ENCODE data around the gene MBOAT1.
"Not testable (repeated sequence)": the region's sequence is repeated elsewhere in the genome, so short reads cannot be mapped to it uniquely, and the experiment has no call there.

Gene MBOAT1

DNA sequence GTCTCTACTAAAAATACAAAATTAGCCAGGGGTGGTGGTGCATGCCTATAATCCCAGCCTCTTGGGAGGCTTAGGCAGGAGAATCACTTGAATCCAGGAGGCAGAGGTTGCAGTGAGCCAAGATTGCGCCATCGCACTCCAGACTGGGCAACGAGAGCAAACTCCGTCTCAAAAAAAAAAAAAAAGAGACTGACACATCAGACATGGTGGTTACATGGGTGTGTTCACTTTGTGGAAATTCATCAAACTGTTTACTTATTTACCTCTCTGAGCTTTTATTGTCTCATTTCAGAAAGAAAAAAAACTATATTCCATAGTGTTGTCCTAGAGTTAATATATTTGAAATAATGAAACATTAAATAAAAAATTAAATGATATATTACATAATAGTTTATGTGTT, 64.8 kb downstream of the MBOAT1 start:
- H3K27ac Mint-ChIP-seq, result no peak overlapping the region
- H3K9me3 Mint-ChIP-seq, result no peaks in the 10 kb centered on the region
- H3K27me3 Mint-ChIP-seq, result no peaks in the 10 kb centered on the region
- peaks cover 15% of the 10 kb centered on the region for H3K36me3 Mint-ChIP-seq
- H3K4me1 Mint-ChIP-seq, result no peaks in the 10 kb centered on the region
- H3K4me3 Mint-ChIP-seq, result no peak overlapping the region

DNA sequence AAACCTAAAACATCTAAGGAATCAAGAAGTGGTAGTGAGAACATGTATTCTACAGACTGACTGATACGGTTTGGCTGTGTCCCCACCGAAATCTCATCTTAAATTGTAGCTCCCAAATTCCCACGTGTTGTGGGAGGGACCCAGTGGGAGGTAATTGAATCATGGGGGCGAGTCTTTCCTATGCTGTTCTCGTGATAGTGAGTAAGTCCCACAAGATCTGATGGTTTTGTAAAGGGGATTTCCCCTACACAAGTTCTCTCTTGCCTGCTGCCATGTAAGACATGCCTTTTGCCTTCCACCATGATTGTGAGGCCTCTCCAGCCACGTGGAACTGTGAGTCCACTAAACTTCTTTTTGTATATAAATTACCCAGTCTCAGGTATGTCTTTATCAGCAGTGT, 65.4 kb downstream of the MBOAT1 start:
- H3K27me3 Mint-ChIP-seq, H3K4me1 Mint-ChIP-seq, H3K4me3 Mint-ChIP-seq, H3K9me3 Mint-ChIP-seq, H3K27ac Mint-ChIP-seq: not testable (repeated sequence)
- peaks cover 15% of the 10 kb centered on the region for H3K36me3 Mint-ChIP-seq

DNA sequence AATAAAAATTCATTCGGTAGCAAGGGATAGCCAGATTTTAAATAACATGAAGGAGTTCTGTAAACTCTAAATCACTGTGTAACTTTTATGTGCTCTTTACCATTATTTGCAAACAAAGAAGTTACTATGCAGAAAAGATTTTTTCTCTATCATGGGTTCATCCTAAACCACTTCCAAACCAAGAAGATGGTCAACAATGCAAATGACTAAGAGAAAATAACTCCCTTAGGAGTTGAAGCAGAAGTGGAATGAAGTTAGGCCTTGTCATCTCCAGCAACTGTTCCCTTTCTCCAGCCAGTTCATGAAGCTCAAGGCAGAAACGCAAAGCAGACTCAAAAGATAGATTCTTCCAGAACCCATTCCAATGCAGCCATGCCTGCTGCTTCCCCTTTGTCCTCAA, 66.0 kb downstream of the MBOAT1 start:
- H3K4me3 Mint-ChIP-seq, result no peak overlapping the region
- no peaks in the 10 kb centered on the region for H3K4me1 Mint-ChIP-seq
- no peaks in the 10 kb centered on the region for H3K27me3 Mint-ChIP-seq
- no peak overlapping the region for H3K27ac Mint-ChIP-seq
- peaks cover 13% of the 10 kb centered on the region for H3K36me3 Mint-ChIP-seq
- no peaks in the 10 kb centered on the region for H3K9me3 Mint-ChIP-seq

DNA sequence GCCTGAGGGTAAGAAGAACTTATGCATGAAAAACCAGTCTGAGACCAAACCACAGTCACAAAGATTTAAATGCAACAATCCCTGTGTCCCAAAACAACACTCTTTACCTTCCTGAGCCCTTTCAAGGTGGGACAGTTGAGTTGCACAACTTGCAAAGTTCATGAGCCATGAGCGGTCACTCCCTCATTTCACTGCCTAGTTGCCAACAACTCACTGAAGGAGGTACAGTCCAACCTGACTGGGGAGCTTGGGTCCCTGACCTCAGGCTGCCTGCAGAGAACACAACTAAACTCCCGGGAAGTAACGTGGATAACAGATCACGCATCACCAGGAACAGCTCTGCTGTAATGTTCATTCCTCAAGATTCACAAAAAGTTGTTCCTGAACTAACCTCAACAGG, 69.4 kb downstream of the MBOAT1 start:
- no peaks in the 10 kb centered on the region for H3K27me3 Mint-ChIP-seq
- H3K4me1 Mint-ChIP-seq, result no peaks in the 10 kb centered on the region
- H3K9me3 Mint-ChIP-seq, result no peaks in the 10 kb centered on the region
- H3K4me3 Mint-ChIP-seq, result no peak overlapping the region
- H3K36me3 Mint-ChIP-seq, result peaks cover 7% of the 10 kb centered on the region
- no peak overlapping the region for H3K27ac Mint-ChIP-seq

DNA sequence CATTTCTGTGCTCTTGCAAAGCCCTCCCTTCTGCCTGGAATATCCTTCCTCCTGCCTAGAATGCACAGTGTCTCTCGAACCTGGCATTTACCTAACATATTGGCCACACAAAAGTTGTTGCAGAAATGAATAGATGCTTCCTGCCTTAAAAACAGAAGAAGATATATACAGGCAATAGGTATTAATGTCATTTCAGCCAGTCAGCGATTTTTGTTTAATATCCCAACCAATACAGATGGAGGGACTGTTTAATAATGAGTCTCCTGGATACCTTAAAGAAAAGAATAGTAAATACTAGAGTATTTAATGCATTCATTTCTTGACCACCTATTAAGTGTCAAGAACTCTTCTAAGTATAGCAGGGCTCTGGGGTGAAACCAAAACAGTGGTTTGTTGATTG, 70.3 kb downstream of the MBOAT1 start:
- H3K4me1 Mint-ChIP-seq, result no peaks in the 10 kb centered on the region
- H3K4me3 Mint-ChIP-seq, result no peak overlapping the region
- no peaks in the 10 kb centered on the region for H3K27me3 Mint-ChIP-seq
- no peak overlapping the region for H3K27ac Mint-ChIP-seq
- peaks cover 5% of the 10 kb centered on the region for H3K36me3 Mint-ChIP-seq
- no peaks in the 10 kb centered on the region for H3K9me3 Mint-ChIP-seq

DNA sequence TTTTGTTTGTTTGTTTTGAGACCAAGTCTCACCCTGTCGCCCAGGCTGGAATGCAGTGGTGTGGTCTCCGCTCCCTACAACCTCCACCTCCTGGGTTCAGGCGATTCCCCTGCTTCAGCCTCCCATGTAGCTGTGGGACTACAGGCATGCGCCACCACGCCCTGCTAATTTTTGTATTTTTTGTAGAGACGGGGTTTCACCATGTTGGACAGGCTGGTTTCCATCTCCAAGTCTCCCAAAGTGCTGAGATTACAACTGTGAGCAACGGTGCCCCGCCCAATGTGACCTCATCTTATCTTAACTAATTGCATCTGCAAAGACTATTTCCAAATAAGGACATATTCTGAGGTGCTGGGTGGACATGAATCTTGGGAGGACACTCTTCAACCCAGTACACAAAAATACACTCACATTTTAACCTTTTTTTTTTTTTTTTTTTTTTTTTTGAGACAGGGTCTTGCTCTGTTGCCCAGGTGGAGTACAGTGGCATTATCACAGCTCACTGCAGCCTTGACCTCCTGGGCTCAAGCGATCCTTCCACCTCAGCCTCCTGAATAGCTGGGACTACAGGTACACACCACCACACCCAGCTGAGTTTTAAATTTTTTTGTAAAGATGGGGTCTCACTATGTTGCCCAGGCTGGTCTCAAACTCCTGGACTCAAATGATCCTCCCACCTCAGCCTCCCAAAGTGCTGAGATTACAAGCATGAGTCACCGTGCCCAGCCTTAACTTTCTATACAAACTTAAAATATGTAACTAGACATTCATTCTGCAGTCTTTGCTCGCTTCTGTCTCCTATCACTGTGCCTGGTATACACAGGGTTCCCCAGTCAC, 72.9 kb downstream of the MBOAT1 start:
- H3K4me3 Mint-ChIP-seq, H3K4me1 Mint-ChIP-seq, H3K36me3 Mint-ChIP-seq, H3K9me3 Mint-ChIP-seq, H3K27ac Mint-ChIP-seq, H3K27me3 Mint-ChIP-seq: not testable (repeated sequence)

DNA sequence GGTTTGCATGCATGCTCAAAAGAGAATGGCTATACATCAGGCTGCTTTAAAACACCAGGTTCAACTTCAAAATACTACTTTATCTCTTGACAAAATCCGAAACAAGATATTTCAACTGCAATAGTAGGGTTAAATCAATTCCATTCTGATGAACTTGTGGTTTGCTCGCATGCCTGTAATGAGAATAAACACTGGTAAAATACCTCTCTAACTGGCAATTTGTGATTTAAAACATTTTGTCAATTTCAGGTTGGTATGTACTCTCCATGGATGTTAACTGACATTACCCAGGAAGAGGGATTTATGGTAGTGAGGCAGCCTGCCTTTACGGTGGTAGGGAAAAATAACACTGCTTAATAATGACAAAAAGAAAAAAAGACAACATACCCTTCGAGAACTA, 74.4 kb downstream of the MBOAT1 start:
- H3K4me3 Mint-ChIP-seq, result no peak overlapping the region
- no peak overlapping the region for H3K27ac Mint-ChIP-seq
- H3K9me3 Mint-ChIP-seq, result no peaks in the 10 kb centered on the region
- no peaks in the 10 kb centered on the region for H3K27me3 Mint-ChIP-seq
- H3K4me1 Mint-ChIP-seq, result no peaks in the 10 kb centered on the region
- peaks cover 2% of the 10 kb centered on the region for H3K36me3 Mint-ChIP-seq

DNA sequence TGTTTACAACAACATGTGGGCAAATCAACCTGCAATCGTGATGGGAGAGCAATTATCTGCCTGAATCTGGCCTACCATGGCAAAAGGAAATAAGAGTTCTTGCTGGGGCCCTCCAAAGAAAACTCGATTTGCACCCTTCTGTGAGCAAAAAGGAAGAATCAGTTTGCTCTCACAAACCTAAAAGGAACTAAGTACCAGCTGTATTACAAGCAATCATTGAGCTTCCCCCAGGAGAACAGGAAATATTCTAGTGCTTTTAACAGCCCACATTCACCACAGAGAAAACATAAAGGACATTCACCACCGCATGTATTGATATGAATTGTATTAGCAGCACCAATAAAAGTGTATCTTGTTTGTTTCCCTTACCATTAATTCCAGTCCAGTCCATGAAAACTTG, 75.0 kb downstream of the MBOAT1 start:
- no peak overlapping the region for H3K27ac Mint-ChIP-seq
- peaks cover 3% of the 10 kb centered on the region for H3K36me3 Mint-ChIP-seq
- H3K27me3 Mint-ChIP-seq, result no peaks in the 10 kb centered on the region
- no peaks in the 10 kb centered on the region for H3K4me1 Mint-ChIP-seq
- H3K9me3 Mint-ChIP-seq, result no peaks in the 10 kb centered on the region
- H3K4me3 Mint-ChIP-seq, result no peak overlapping the region

DNA sequence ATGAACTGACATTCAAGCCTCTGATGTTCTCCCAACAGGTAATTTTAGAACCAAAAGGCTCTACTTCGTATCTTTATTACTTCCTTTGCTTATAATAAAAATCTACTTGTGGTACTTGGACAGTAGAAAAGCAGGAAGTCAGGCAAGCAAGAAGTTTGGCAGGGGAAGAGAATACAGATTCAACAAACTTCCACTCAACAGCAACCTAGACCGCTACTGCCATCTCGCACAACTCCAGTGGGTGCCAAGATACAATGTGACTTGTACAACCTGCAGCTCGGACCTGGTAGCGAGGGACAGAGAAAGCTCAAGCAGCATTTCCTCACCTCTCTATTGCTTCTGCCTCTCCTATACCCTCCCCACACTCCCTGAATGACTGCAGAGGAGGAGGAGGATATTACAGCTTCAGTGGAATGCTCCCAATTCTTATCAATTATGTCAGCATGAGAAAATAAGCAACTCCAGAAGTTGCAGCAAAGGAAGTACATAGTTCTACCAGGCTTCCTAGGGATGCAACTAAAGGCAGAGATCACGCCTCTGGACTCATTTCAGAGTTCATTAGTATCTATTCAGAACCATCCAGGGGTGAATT, 76.5 kb downstream of the MBOAT1 start:
- Mint-ChIP-seq H3K4me3 (no peak overlapping the region), H3K9me3 (no peaks in the 10 kb centered on the region), H3K36me3 (peaks cover 4% of the 10 kb centered on the region), H3K4me1 (no peaks in the 10 kb centered on the region), H3K27ac (no peak overlapping the region), H3K27me3 (no peaks in the 10 kb centered on the region)

DNA sequence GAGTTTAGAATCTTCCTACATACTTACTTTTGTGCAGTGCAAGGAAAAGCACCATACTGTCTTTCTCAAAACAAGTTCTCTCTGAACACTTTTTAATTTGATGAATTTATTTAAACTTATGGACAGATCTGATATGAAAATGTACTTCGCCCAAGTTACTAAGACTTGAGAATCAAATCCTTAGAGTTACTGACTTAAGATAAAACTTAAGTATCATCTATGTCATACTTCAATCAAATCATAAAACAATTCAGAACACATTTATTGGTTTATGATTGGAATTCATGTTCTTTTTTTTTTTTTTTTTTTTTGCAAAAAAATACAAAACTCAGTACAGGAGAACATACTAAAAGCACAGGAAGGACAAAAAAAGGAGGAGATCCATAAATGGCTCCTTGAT, 77.7 kb downstream of the MBOAT1 start:
- Mint-ChIP-seq H3K27me3 (no peaks in the 10 kb centered on the region), H3K27ac (no peak overlapping the region), H3K9me3 (no peaks in the 10 kb centered on the region), H3K4me3 (no peak overlapping the region), H3K36me3 (peaks cover 4% of the 10 kb centered on the region), H3K4me1 (no peaks in the 10 kb centered on the region)

DNA sequence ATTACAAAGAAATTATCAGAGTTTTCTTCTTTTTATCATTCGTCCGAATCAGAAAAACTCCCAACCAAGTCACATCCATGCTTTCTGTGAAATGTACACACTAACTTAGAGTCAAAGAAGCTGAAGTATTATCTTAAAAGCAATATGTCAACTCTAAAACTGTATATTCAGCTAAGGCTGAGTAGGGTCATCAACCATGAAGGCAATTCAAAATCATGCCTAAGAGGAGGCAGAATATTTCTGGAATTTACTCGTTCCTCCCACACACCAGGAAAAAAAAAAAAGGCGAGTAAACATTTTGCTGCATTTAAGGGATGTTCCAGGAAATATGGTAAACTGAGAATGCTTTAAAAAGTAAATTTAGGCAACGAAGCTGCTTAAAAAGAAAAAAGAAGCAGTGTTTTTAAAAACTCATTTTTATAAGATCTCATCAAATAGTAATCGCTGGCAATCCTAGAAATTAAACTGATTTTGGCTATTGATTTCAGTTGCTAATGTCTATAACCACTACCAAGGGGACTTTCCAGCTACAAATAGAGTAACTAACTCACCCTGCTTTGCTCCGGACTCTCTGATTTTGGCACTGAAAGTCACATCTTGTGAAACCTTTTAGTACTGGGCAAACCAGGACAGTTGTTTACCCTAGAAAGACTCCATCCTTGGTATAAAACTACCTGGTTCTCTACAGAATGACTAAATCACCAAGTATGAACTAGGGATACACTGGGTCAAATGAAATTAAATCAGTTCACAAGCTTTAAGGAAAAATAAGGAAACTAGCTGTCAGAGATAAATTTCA, 82.8 kb downstream of the MBOAT1 start:
- H3K27ac Mint-ChIP-seq, result no peak overlapping the region
- peaks cover 5% of the 10 kb centered on the region for H3K4me1 Mint-ChIP-seq
- H3K27me3 Mint-ChIP-seq, result no peaks in the 10 kb centered on the region
- H3K4me3 Mint-ChIP-seq, result no peak overlapping the region
- no peaks in the 10 kb centered on the region for H3K9me3 Mint-ChIP-seq
- H3K36me3 Mint-ChIP-seq, result peaks cover 7% of the 10 kb centered on the region

DNA sequence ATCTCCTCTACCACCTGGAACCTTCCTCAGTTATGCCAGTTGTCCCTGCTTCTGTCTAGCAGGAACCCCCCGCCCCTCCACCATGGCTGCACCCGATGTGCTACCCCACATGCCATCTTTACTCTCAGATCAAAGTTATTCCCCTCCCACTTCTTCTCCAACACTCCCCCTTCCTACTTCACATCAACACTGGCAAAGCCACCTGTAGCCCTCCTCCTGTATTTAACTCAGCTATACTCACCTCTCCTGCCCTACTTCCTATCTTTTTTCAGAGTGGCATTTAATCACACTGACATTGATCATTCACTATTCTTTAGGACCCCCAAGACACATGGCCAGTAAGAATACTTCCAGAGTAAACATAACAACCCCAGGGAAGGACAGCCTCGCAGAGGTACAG, 84.3 kb downstream of the MBOAT1 start:
- Mint-ChIP-seq H3K9me3 (no peaks in the 10 kb centered on the region), H3K36me3 (peaks cover 5% of the 10 kb centered on the region)

DNA sequence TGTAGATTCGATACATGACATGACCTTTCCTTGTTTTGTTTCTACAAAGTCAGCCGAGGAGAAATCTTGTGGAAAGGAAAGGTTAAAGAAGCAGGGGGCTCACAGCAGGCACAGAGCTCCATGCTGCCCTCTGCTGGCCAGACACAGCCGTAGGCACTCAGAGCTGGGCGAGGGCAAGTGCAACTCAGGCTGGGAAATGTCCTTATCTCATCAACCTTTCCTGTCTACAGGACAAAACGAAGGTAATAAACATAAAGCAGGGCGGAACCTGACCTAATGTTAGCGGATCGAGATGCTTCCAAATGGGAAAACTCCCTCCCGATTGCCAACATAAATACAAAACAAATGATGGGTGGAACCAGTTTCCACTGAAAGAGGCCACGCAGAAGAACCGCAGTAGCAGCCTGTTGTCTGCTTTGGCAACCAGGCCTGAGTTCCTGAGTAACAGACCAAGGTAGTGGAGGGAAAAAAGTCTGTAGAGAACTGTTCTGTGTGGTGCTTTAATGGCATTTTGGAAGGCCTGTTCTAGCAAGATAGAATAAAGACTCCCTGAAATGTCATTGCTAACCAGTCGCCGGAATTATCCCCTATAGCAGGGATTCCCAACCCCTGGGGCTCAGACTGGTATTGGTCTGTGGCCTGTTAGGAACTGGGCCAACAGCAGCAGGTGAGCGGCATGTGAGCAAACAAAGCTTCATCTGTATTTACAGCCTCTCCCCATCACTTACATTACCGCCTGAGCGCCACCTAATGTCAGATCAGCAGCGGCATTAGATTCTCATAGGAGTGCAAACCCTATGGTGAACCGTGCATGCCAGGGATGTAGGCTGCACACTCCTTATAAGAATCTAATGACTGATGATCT, 85.2 kb downstream of the MBOAT1 start:
- H3K27ac Mint-ChIP-seq, result no peak overlapping the region
- no peaks in the 10 kb centered on the region for H3K9me3 Mint-ChIP-seq
- peaks cover 5% of the 10 kb centered on the region for H3K4me1 Mint-ChIP-seq
- H3K36me3 Mint-ChIP-seq, result peaks cover 2% of the 10 kb centered on the region
- no peaks in the 10 kb centered on the region for H3K27me3 Mint-ChIP-seq
- no peak overlapping the region for H3K4me3 Mint-ChIP-seq

More for the DNA sequence above, 84.3 kb downstream of the MBOAT1 start:
- Mint-ChIP-seq H3K4me1 (peaks cover 5% of the 10 kb centered on the region), H3K4me3 (no peak overlapping the region), H3K27me3 (no peaks in the 10 kb centered on the region), H3K27ac (no peak overlapping the region)

DNA sequence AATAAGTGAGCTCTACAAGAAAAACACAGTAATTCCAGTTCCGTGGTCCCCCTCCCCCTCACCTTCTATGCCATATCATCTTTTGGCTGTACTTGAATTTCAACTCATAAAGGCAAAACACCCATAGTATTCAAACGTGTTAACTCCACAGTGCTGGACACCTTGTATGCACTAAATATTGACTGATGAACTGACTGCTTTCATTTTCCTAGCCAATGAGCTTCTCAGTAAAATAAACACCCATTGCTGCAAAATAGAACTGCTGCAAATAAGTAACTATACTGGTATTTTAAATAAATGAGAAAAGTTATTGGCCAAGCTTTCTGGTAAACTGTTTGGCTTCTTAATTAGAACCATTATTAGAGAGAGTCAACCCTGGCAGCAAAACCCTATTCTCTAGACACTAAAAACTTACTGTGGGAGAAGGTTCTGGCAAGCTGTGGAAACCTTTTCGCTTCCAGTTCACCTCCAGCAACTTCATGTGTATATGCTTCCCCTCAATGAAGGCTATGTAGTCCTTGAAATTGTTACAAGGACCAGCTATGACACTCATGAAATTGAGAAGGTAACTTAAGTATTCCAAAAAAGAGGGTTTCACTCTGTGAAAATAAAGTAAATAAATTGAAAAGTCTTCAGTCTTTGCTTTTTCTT, 86.0 kb downstream of the MBOAT1 start:
- Mint-ChIP-seq H3K9me3 (no peaks in the 10 kb centered on the region), H3K27ac (no peak overlapping the region), H3K4me3 (no peak overlapping the region), H3K27me3 (no peaks in the 10 kb centered on the region), H3K36me3 (peaks cover 2% of the 10 kb centered on the region), H3K4me1 (peaks cover 5% of the 10 kb centered on the region)

DNA sequence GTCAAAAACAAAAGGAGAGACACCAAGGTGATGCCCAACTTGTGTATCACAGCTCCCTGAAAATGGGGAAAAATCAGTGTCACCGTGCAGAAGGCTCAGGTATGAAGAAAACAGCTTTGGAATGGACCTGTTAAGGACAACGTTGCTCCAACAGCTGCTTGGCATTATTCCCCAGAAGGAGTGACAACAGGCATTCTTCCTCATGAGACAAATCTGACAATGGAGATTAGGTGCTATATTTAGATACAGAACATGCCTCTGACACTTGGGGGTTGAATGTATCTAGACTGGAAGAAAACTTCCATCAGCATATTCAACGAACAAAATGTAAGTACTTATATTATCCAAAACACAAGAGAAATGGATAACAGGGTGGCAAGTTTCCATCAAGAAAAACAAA, 87.7 kb downstream of the MBOAT1 start:
- Mint-ChIP-seq H3K9me3 (no peaks in the 10 kb centered on the region), H3K27ac (no peak overlapping the region), H3K36me3 (peaks cover 2% of the 10 kb centered on the region), H3K4me1 (peaks cover 5% of the 10 kb centered on the region), H3K4me3 (no peak overlapping the region), H3K27me3 (no peaks in the 10 kb centered on the region)
